PC-3 (cell line): ENCODE results near the gene MCF2L2. TPM values are rescaled to one million over a fixed set of nuclear protein-coding genes. Genes with fewer than 3 reads are reported as not detected.
A peak's percentile ranks its signal among the peaks of the same experiment; 100 is the strongest.

Source experiments
- ATAC-seq: fragments of 200-7000 bp; cut with Tn5 transposase; 2 replicates; pipeline ENCODE4 v1.9.1; 2020; ENCODE audit warnings: mild to moderate bottlenecking, moderate library complexity
- BruUV-seq: library from RNA; stranded (reverse); fragments of 400-500 nt; replicated peaks from 2 replicates; lab custom pipeline; 2021; lab: Mats Ljungman, UMichigan
- CTCF ChIA-PET: fragments of 300-600 bp; sonication (Branson Sonifier 250); formaldehyde crosslinking; loops from one replicate; lab custom pipeline; 2022; ENCODE audit warnings: antibody characterized with exemption; lab: Charles Lee
- POLR2A ChIA-PET: fragments of 300-600 bp; sonication (Branson Sonifier 250); formaldehyde crosslinking; loops from one replicate; lab custom pipeline; 2022; ENCODE audit warnings: antibody characterized with exemption; ENCODE audit not compliant: unreplicated experiment; lab: Charles Lee
- DNase-seq: peaks from one replicate; pipeline ENCODE4 v3.0.0-alpha.2; 2015
- H2AFZ ChIP-seq: fragments of 300-600 bp; sonication (generic); 2 replicates; pipeline ENCODE4 v1.6.0; 2016; ENCODE audit warnings: antibody characterized with exemption, low read length
- H3F3A ChIP-seq: fragments of 300-600 bp; sonication (generic); one replicate; pipeline ENCODE4 v1.6.0; 2017; ENCODE audit warnings: antibody characterized with exemption, low read length, control low read depth, mild to moderate bottlenecking; ENCODE audit not compliant: unreplicated experiment
- H3K27ac ChIP-seq: fragments of 300-600 bp; sonication (generic); 2 replicates; pipeline ENCODE4 v1.5.1; 2016; ENCODE audit warnings: mild to moderate bottlenecking, low read length
- H3K27me3 ChIP-seq: fragments of 300-600 bp; sonication (generic); 2 replicates; pipeline ENCODE4 v1.6.1; 2016; ENCODE audit warnings: low read length, mixed read lengths
- H3K36me3 ChIP-seq: fragments of 300-600 bp; sonication (generic); 2 replicates; pipeline ENCODE4 v1.6.1; 2016; ENCODE audit warnings: low read depth, mixed run types, low read length, mixed read lengths
- H3K4me1 ChIP-seq: fragments of 300-600 bp; sonication (generic); 2 replicates; pipeline ENCODE4 v1.5.1; 2016; ENCODE audit warnings: low read length; ENCODE audit not compliant: insufficient read depth
- H3K4me2 ChIP-seq: fragments of 300-600 bp; sonication (generic); 2 replicates; pipeline ENCODE4 v1.6.0; 2016; ENCODE audit warnings: low read length
- H3K4me3 ChIP-seq: fragments of 300-600 bp; sonication (generic); 2 replicates; pipeline ENCODE4 v1.5.1; 2016; ENCODE audit warnings: mild to moderate bottlenecking, low read length, mixed read lengths
- H3K79me2 ChIP-seq: fragments of 300-600 bp; sonication (generic); 2 replicates; pipeline ENCODE4 v1.6.1; 2017; ENCODE audit warnings: low read length, mixed read lengths
- H3K9ac ChIP-seq: fragments of 300-600 bp; sonication (generic); 2 replicates; pipeline ENCODE4 v1.6.0; 2016; ENCODE audit warnings: mild to moderate bottlenecking, low read length
- H3K9me2 ChIP-seq: fragments of 300-600 bp; sonication (generic); replicated peaks from 2 replicates; pipeline ENCODE4 v1.6.1; 2016; ENCODE audit warnings: mixed run types, low read length, mixed read lengths
- H3K9me3 ChIP-seq: fragments of 300-600 bp; sonication (generic); 2 replicates; pipeline ENCODE4 v1.6.1; 2016; ENCODE audit warnings: low read length, mixed read lengths
- H4K20me1 ChIP-seq: fragments of 300-600 bp; sonication (generic); 2 replicates; pipeline ENCODE4 v1.6.1; 2016; ENCODE audit warnings: low read length, mixed read lengths
- EZH2 ChIP-seq: fragments of 300-600 bp; sonication (generic); IDR thresholded peaks from one replicate; pipeline ENCODE4 v1.6.1; 2017; ENCODE audit warnings: antibody characterized with exemption, mild to moderate bottlenecking, low read length; ENCODE audit not compliant: unreplicated experiment
- EZH2phosphoT487 ChIP-seq: fragments of 300-600 bp; sonication (generic); IDR thresholded peaks from 2 replicates; pipeline ENCODE4 v1.6.1; 2018; ENCODE audit warnings: mild to moderate bottlenecking, antibody characterized with exemption, low read length, borderline replicate concordance
- intact Hi-C: fragments of 100-400 bp; cut with micrococcal nuclease; formaldehyde crosslinking; loops from 2 replicates; pipeline ENCODE4 v1.9.0; 2023
- total RNA-seq: library from RNA; depleted of rRNA; stranded (reverse); fragments of >200 nt; gene quantifications from 2 replicates; pipeline ENCODE4 v1.2.3, GENCODE V29; 2014
- TF ChIP-seq, protein P1 (sequence below): fragments of 300-600 bp; sonication (generic); conservative IDR thresholded peaks from 2 replicates; pipeline ENCODE4 v1.5.1; 2017; ENCODE audit warnings: antibody characterized with exemption, low read depth, mild to moderate bottlenecking, low read length

The MCF2L2 gene
- total RNA-seq, 1 experiment from 2014 or later: 3.6 TPM

DNA sequence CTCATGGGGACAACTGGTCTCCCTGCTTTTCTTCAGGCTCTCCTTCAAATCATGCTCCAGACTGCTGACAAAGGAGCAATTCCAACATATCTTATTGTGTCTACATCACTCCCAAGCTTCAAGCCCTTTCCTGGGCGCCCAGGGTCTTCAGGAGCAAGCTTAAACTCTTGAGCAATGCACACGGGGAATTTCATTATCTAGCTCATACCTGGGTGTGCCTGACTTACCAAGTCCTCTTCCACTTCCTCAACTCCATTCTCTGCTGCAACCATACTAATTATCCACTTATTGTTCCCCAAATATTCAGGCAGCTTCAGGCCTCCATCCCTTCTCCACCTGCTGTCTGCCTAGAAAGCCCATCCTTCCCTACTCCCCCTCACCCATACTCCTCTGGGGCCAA, 124.7 kb downstream of the MCF2L2 start:
- CTCF ChIA-PET: no interaction called here

DNA sequence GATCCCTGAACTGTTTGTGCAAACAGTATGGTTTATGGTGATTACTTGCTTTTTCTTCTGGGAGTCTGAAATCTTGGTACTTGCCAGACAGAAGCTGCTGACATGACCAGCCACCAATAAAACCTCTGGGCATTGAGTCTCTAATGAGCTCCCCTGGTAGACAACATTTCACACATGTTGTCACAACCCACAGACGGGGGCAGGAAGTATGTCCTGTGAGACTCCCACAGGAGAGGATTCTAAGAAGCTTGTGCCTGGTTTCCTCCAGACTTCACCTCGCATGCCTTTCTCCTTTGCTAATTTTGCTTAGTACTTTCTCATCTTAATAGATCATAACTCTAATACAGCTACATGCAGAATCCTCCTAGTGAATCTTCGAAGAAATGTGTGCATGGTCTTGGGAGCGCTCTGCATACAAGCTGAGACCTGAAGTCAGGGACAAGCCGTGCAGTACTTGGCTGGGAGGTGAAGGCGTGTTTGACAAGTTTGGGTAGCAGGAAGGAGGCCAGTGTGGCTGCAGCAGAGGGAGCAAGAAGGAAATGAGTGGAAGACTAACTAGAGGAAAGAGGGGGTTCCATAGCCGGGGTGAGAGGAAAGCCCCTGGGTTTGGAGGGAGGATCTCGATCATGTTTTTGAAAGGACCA, 126.4 kb downstream of the MCF2L2 start:
- Histone ChIP-seq H2AFZ (no peak overlapping the region), H3K9me3 (no peaks in the 10 kb centered on the region), H3K4me1 (peaks cover 42% of the 10 kb centered on the region), H3K27me3 (no peaks in the 10 kb centered on the region), H3K4me3 (no peak overlapping the region), H3K4me2 (no peak overlapping the region), H4K20me1 (no peaks in the 10 kb centered on the region), H3K79me2 (no peaks in the 10 kb centered on the region), H3F3A (no peaks in the 10 kb centered on the region), H3K9ac (no peak overlapping the region), H3K27ac (peak overlapping the region; percentile 10), H3K36me3 (0 out of 2 replicates have a peak, but pooled peaks cover 3% of the 10 kb centered on the region), H3K9me2 (no peaks in the 10 kb centered on the region)
- intact Hi-C loops: no loop called here
- BruUV-seq: no TSS peak
- DNase-seq (no peak), ATAC-seq (no peak)
- POLR2A ChIA-PET: interaction anchor here (0.8 kb wide), 1 partner anchor 68 kb away, joined by 4 read pairs; no protein-coding TSS in a partner anchor
- CTCF ChIA-PET: interaction anchor here (0.7 kb wide), 1 partner anchor 18 kb away, joined by 3 read pairs; no protein-coding TSS in a partner anchor
- TF ChIP-seq, protein P1, sequence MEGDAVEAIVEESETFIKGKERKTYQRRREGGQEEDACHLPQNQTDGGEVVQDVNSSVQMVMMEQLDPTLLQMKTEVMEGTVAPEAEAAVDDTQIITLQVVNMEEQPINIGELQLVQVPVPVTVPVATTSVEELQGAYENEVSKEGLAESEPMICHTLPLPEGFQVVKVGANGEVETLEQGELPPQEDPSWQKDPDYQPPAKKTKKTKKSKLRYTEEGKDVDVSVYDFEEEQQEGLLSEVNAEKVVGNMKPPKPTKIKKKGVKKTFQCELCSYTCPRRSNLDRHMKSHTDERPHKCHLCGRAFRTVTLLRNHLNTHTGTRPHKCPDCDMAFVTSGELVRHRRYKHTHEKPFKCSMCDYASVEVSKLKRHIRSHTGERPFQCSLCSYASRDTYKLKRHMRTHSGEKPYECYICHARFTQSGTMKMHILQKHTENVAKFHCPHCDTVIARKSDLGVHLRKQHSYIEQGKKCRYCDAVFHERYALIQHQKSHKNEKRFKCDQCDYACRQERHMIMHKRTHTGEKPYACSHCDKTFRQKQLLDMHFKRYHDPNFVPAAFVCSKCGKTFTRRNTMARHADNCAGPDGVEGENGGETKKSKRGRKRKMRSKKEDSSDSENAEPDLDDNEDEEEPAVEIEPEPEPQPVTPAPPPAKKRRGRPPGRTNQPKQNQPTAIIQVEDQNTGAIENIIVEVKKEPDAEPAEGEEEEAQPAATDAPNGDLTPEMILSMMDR: no peak
- TF ChIP-seq EZH2phosphoT487 (no peak), EZH2 (no peak)

More for the DNA sequence above, 124.7 kb downstream of the MCF2L2 start:
- TF ChIP-seq EZH2phosphoT487: no peak
- TF ChIP-seq EZH2: no peak
- TF ChIP-seq, protein P1: no peak
- H3K4me1 ChIP-seq: peaks cover 53% of the 10 kb centered on the region
- no peak for ATAC-seq
- H4K20me1 ChIP-seq: no peaks in the 10 kb centered on the region
- H3K9me2 ChIP-seq: no peaks in the 10 kb centered on the region
- no peaks in the 10 kb centered on the region for H3K36me3 ChIP-seq
- no peak overlapping the region for H2AFZ ChIP-seq
- no TSS peak for BruUV-seq
- intact Hi-C loops: no loop called here
- H3K27ac ChIP-seq: no peak overlapping the region
- no peak overlapping the region for H3K9ac ChIP-seq
- no peak overlapping the region for H3K4me3 ChIP-seq
- H3K79me2 ChIP-seq: no peaks in the 10 kb centered on the region
- H3K4me2 ChIP-seq: no peak overlapping the region
- H3K27me3 ChIP-seq: no peaks in the 10 kb centered on the region
- H3F3A ChIP-seq: no peaks in the 10 kb centered on the region
- POLR2A ChIA-PET: no interaction called here
- no peak for DNase-seq
- no peaks in the 10 kb centered on the region for H3K9me3 ChIP-seq

DNA sequence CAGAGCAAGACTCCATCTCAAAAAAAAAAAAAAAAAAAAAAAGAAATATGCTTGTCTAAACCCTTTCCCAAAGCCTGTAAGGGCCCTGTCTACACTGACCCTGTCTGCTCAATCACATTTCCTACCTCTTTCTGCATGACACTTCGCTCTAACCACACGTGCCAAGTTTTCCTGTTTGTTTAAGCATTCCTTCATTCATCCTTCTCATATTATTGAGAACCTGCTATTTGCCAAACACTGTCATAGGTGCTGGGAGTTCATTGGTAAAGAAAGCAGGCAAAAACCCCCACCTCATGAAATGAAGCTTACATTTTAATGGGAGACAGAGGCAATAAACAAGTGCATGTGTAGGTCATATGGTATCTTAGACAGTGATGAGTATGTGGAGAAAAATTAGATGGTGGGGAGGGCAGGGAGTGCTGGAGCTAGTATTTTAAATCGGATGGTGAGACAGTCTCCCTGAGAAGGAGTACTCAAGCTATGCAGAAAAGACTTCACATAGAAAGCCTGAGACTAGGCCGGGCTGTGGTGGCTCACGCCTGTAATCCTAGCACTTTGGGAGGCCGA, 127.3 kb downstream of the MCF2L2 start:
- no peak overlapping the region for H2AFZ ChIP-seq
- H3K4me1 ChIP-seq: peaks cover 36% of the 10 kb centered on the region
- TF ChIP-seq EZH2 (no peak), EZH2phosphoT487 (no peak)
- TF ChIP-seq, protein P1: no peak
- no peaks in the 10 kb centered on the region for H3K9me2 ChIP-seq
- intact Hi-C loops: no loop called here
- H3K4me3 ChIP-seq: no peak overlapping the region
- no peaks in the 10 kb centered on the region for H3K79me2 ChIP-seq
- ChIA-PET POLR2A (interaction anchor here (0.6 kb wide), 1 partner anchor 94 kb away, joined by 3 read pairs; no protein-coding TSS in a partner anchor), CTCF (interaction anchor here (0.5 kb wide), 1 partner anchor 212 kb away, joined by 3 read pairs; no protein-coding TSS in a partner anchor)
- peaks cover 7% of the 10 kb centered on the region; the same call in 1 of the 2 replicates for H3K36me3 ChIP-seq
- DNase-seq (peak; percentile 80), ATAC-seq (peak; percentile 74)
- H3F3A ChIP-seq: no peaks in the 10 kb centered on the region
- H3K9me3 ChIP-seq: no peaks in the 10 kb centered on the region
- H3K4me2 ChIP-seq: 0 out of 2 replicates have a peak overlapping the region, but pooled peaks have one; percentile 20
- no peak overlapping the region for H3K9ac ChIP-seq
- H3K27me3 ChIP-seq: no peaks in the 10 kb centered on the region
- BruUV-seq: no TSS peak
- peak overlapping the region; percentile 10 for H3K27ac ChIP-seq
- H4K20me1 ChIP-seq: no peaks in the 10 kb centered on the region
